Nephron progenitor cell (in vitro differentiated cells): ENCODE results near the gene CAPN14.

Experiments
- DNase-seq: peaks from one replicate; pipeline ENCODE4 v3.0.0; 2021
- H3K27ac Mint-ChIP-seq: 2 replicates; pipeline ENCODE4 v1.8.0; 2021; ENCODE audit warnings: mild to moderate bottlenecking, moderate library complexity, mixed read lengths
- H3K27me3 Mint-ChIP-seq: 2 replicates; pipeline ENCODE4 v1.8.0; 2021; ENCODE audit warnings: mild to moderate bottlenecking, low read depth, mixed read lengths; ENCODE audit not compliant: poor library complexity
- H3K36me3 Mint-ChIP-seq: 2 replicates; pipeline ENCODE4 v1.8.0; 2021; ENCODE audit warnings: low read depth, mixed read lengths
- H3K4me1 Mint-ChIP-seq: 2 replicates; pipeline ENCODE4 v1.8.0; 2021; ENCODE audit warnings: mixed read lengths
- H3K4me3 Mint-ChIP-seq: 2 replicates; pipeline ENCODE4 v1.8.0; 2021; ENCODE audit warnings: mild to moderate bottlenecking, moderate library complexity, mixed read lengths
- H3K9me3 Mint-ChIP-seq: 2 replicates; pipeline ENCODE4 v1.8.0; 2021; ENCODE audit warnings: mild to moderate bottlenecking, moderate library complexity, mixed read lengths
- TF ChIP-seq, protein P1 (sequence below): fragments of 200-600 bp; sonication (generic); IDR thresholded peaks from 2 replicates; pipeline ENCODE4 v1.5.0; 2021; ENCODE audit warnings: antibody characterized with exemption

CAPN14 gene

GRCh38 chr2:31213601-31214443 is 3.5 kb downstream of the CAPN14 start:
- TF ChIP-seq, protein P1, sequence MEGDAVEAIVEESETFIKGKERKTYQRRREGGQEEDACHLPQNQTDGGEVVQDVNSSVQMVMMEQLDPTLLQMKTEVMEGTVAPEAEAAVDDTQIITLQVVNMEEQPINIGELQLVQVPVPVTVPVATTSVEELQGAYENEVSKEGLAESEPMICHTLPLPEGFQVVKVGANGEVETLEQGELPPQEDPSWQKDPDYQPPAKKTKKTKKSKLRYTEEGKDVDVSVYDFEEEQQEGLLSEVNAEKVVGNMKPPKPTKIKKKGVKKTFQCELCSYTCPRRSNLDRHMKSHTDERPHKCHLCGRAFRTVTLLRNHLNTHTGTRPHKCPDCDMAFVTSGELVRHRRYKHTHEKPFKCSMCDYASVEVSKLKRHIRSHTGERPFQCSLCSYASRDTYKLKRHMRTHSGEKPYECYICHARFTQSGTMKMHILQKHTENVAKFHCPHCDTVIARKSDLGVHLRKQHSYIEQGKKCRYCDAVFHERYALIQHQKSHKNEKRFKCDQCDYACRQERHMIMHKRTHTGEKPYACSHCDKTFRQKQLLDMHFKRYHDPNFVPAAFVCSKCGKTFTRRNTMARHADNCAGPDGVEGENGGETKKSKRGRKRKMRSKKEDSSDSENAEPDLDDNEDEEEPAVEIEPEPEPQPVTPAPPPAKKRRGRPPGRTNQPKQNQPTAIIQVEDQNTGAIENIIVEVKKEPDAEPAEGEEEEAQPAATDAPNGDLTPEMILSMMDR: no peak
- Mint-ChIP-seq H3K9me3 (no peaks in the 10 kb centered on the region), H3K27me3 (peaks cover 12% of the 10 kb centered on the region), H3K36me3 (no peaks in the 10 kb centered on the region), H3K4me3 (no peak overlapping the region), H3K4me1 (peaks cover 24% of the 10 kb centered on the region), H3K27ac (no peak overlapping the region)
- DNase-seq: no peak

GRCh38 chr2:31212659-31213600 is 4.4 kb downstream of the CAPN14 start:
- Mint-ChIP-seq H3K36me3 (no peaks in the 10 kb centered on the region), H3K9me3 (no peaks in the 10 kb centered on the region), H3K4me1 (peaks cover 21% of the 10 kb centered on the region), H3K27ac (no peak overlapping the region), H3K4me3 (no peak overlapping the region), H3K27me3 (peaks cover 9% of the 10 kb centered on the region)
- TF ChIP-seq, protein P1: no peak
- no peak for DNase-seq

DNA sequence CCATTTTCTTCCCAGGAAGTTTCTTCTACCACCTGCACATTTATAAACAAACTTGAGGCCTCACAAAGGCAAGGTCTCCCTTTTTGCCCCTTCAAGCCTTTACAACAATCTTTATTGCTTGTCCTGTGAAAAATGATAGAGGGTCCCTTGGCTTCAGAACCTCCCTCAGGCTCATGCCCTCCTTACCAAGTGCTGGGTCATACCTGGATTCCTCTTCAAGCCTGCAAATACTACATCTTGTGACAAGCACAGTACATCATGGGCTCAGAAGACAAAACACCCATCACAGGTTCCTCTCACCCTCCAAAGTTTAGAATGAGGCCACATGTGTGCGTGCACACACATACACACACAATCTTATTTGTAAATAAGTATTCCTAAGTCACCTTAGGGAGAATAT is 9.1 kb downstream of the CAPN14 start:
- no peaks in the 10 kb centered on the region for H3K36me3 Mint-ChIP-seq
- peaks cover 7% of the 10 kb centered on the region for H3K27me3 Mint-ChIP-seq
- TF ChIP-seq, protein P1: no peak
- DNase-seq: no peak
- no peak overlapping the region for H3K4me3 Mint-ChIP-seq
- peaks cover 33% of the 10 kb centered on the region for H3K4me1 Mint-ChIP-seq
- H3K27ac Mint-ChIP-seq: peak overlapping the region; percentile 35
- no peaks in the 10 kb centered on the region for H3K9me3 Mint-ChIP-seq

DNA sequence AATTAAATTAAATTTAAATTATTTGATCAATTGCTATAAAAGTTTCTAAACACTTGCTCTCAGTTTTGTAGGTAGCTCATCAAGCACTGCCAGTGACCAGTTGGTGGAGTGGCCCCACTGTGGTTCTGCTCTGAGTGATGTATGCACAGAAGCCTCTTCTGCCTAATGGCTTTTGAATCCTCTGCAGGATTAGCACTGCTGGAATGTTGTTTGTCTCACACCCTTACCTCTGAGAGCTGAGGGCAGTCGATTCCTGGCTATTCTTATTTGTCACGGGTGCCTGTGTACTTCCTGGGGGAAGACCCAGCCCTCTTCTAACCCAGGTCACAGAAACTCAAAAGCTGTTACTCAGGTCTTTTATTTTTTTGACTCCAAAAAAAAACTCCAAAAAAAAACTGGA is 9.5 kb downstream of the CAPN14 start:
- DNase-seq: no peak
- H3K4me1 Mint-ChIP-seq: peaks cover 33% of the 10 kb centered on the region
- no peaks in the 10 kb centered on the region for H3K36me3 Mint-ChIP-seq
- H3K9me3 Mint-ChIP-seq: no peaks in the 10 kb centered on the region
- TF ChIP-seq, protein P1: no peak
- no peak overlapping the region for H3K27ac Mint-ChIP-seq
- no peak overlapping the region for H3K4me3 Mint-ChIP-seq
- peaks cover 6% of the 10 kb centered on the region for H3K27me3 Mint-ChIP-seq

GRCh38 chr2:31205613-31206012 is 11.7 kb downstream of the CAPN14 start:
- H3K27ac Mint-ChIP-seq: no peak overlapping the region
- no peak for DNase-seq
- no peaks in the 10 kb centered on the region for H3K9me3 Mint-ChIP-seq
- no peaks in the 10 kb centered on the region for H3K36me3 Mint-ChIP-seq
- H3K27me3 Mint-ChIP-seq: peaks cover 15% of the 10 kb centered on the region
- no peak overlapping the region for H3K4me3 Mint-ChIP-seq
- H3K4me1 Mint-ChIP-seq: peaks cover 33% of the 10 kb centered on the region
- TF ChIP-seq, protein P1: no peak
